Posterior cingulate gyrus (tissue), 11 donors: Measurements from ENCODE around the gene ASB2.

Source experiments
- DNase-seq, 10 donors: peaks; one replicate each; pipeline versions ENCODE4 v3.0.0 to v3.0.0-alpha.2; 2020 to 2021; ENCODE audit warnings: mixed read lengths in 3 of 10
- intact Hi-C: fragments of 100-400 bp; cut with DNase I; formaldehyde crosslinking; loops from one replicate; pipeline ENCODE4 v1.15.1; 2023

The ASB2 gene

GRCh38 chr14:93965287-93965821, 11.0 kb downstream of the ASB2 start:
- DNase-seq: peak in 1 of 10 donors; percentile 0
- intact Hi-C loops: no loop called here

DNA sequence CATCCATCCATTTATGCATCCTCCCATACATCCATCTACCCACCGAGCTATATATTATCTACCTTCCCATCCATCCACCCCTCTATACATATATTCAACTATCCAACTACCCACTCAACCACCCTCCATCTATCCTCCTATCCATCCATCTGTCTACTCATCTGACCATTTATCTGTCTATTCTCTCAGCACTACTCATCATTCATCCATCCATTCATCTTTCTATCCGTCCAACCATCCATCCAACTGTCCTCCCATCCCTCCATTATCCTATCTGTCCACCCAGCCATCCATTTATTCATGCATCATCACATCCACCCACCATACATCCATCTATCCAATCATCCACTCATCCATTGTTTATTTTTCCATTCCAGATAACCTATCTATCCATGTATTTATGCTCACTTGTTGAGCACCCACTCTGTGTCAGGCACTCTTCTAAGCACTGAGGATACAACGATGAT, 11.5 kb downstream of the ASB2 start:
- intact Hi-C loops: no loop called here
- DNase-seq: peak in 1 of 10 donors; percentile 3

DNA sequence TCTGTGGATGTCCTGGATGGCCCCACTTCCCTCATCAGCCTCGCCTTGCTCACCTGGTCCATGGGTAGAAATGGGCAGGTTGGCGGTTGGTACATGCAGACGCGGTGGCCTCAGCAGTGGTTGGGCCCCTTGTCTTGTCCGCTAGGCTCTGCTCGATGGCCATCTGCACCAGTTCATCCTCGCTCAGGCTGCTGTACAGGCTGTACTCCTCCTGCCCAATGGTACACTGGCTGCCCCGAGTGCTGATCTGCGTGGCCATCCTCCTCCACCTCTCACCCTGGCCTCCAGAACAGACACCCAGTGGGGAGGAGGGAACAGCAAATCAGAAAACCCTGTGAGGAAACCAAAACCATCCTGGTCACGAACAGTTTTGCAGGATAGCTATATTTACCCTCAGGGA, 12.1 kb downstream of the ASB2 start:
- DNase-seq: peak in 3 of 10 donors; percentile 35 to 57 (median 52)
- intact Hi-C loops: no loop called here

DNA sequence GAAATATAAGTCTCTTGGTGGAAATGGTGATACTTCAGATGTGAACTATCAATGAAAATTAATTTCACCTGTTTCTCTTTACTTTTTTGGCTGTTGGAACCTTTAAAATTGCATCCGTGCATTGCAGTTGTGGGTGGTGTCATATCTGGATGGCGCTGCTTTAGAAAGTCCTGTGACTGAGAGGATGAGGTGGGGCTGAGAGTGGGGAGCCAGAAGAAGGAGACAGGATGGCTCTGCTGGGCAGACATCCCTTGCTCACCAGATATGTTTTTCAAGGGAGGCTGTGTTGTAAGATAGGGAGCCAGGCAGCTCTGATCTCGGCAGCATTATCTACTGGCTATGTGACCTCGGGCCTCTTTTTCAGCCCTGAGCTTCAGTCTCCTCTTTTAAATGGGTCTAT, 12.7 kb downstream of the ASB2 start:
- intact Hi-C loops: no loop called here
- DNase-seq: peak in 1 of 10 donors; percentile 8

GRCh38 chr14:93962701-93963601, 13.4 kb downstream of the ASB2 start:
- peak in 3 of 10 donors; percentile 56 to 78 (median 64) for DNase-seq

DNA sequence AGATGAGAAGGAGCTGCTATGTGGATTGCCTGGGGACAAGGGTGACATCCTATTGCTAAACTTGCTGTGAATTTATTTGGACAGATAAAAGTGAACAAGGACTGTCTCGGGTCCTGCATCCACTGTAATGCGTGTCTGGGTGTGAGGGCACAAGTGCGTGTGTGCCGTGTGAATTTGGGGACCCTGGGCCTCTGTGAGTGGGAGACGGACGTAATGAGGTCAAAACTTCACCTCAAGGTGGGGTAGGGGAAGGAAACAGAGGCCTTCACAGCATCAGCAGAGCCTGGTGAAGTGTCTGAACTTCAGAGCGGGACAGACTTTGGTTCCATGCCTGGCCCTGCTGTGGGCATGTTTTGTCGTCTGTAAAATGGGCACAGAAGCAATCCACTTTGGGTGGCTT, 14.8 kb downstream of the ASB2 start:
- intact Hi-C loops: no loop called here
- peak in 2 of 10 donors; percentile 25 to 50 for DNase-seq

More at GRCh38 chr14:93962701-93963601, 13.4 kb downstream of the ASB2 start:
- intact Hi-C loops: no loop called here

DNA sequence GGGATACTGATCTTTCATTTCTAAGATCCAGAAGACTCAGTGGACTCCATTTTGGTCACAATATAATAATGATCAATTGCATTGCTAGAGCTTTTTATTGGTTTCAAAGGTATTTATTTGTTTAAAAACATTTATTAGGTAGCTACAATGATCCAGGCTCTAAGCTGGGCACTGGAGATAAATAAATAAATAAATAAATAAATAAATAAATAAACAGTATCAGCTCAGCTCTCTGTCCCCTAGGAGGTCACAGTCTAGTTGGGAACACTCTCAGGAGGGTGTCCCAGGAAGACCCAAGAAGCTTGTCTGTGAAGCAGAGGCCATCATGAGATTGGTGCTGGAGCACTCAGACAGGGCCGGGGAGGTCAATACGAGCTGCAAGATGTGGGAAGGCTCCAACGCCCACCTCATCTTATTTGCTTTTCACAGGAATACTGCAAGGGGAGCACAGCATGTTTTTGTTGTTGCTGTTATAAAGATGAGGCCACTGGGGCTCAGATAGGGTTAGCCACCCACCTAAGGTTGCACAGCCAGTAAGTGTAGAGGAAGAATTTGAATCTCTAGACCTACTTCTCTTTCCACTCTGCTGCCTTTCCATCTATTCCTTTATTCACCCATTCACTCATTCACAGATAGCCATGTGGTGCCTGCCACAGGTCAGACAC, 15.5 kb downstream of the ASB2 start:
- intact Hi-C loops: no loop called here
- DNase-seq: peak in 3 of 10 donors; percentile 17 to 38 (median 25)

DNA sequence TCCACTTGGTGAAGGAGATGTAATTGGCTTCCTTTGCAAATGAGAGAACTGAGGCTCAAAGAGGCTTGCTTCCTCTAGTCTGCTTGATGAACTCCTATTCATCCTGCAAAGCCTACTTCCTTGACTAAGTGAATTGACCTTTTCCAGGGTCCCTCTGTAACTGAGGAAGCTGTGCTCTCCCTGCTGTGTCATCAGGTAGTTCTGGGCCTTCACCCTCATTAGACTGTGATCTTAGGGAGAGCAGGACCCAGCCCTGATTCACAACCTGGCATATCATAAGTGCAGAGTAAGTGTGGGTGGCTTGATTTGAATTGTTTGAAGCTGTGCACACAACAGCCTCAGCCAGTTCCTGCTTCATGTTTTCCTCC, 16.3 kb downstream of the ASB2 start:
- intact Hi-C loops: no loop called here
- peak in 1 of 10 donors; percentile 21 for DNase-seq

DNA sequence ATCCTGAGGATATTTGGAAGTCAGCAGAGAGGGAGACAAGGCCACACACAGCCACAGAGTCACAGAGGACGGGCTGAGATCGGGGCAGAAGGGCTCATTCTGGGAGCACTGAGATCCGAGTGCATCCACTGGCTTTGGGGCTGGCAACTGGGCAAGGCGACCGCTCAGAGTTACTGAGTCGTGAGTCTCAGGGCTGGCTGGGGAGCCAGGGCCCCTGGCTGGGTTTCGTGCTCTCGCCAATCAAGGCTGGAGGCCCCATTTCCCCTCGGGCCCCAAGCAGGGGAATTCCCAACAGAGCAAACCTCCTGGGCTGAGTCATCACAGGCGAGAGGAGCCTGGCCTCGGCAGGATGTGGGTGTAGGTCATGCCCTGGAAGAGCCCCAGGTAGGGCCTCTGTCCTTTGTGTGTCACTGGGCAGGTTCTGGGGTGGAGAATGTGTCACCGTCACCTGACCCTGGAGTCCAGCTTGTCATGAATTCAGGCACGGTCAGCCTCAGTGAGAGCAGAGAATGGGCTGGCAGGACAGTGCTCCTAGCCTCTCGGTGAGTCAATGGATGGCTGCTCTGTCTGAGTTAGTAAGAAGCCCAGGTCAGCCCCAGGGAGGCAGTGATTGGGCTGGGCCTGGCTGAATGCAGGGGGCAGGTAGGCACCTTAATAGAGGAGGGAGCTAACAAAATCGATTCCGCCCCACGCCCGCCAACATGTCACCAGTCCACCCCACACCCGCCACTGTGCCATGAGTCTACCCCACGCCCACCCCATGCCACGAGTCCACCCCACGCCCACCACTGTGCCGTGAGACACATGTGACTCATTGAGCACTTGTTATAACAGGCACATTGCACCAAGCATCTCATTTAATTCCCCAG, 16.9 kb downstream of the ASB2 start:
- intact Hi-C loops: no loop called here
- peak in 3 of 10 donors; percentile 58 to 85 (median 79) for DNase-seq

- intact Hi-C loops: no loop called here
These were observed 17.7 kb downstream of the ASB2 start for GRCh38 chr14:93958567-93959238.

DNA sequence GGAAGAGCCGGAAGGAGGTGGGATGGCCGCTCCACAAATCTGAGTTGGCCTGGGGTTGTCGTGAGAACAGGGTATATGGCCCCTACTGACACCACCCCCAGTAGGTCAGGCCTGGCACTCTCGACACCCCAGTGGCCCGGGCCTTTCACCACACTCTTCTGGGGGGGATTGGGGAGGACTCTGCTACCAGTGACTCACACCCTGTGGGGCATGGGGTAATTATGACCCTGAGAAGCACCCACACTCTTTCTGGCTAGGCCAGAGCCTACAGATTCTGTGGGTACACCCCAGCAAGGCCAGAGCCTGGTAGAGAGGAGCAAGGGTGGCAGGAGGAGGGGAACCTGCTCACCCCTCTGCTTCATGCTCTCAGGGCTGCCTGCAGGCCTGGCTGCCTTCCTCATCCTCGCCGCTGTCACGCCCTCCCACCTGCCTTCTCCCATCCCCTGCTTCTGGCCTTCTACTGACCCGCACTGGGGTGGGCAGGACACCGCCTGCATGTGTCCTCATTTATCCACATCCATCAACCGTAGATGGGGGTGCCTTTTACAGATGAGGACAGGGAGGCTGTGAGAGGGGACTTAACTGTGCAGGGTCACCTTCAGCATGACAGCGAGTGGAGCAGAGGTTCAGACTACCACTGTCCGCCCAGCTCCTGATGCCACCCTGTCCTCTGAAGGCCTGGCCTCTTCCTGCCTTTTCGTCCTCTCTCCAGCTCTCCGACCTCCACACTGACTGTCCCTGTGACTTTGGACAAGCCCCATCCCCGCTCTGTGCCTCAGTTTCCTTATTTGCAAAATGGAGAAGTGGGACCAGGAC, 18.4 kb downstream of the ASB2 start:
- DNase-seq: peak in 3 of 10 donors; percentile 18 to 65 (median 18)
- intact Hi-C loops: no loop called here

More at GRCh38 chr14:93958567-93959238, 17.7 kb downstream of the ASB2 start:
- DNase-seq: peak in 3 of 10 donors; percentile 24 to 52 (median 52)

- intact Hi-C loops: no loop called here
- peak in 3 of 10 donors; percentile 17 to 43 (median 40) for DNase-seq
These were observed 19.0 kb downstream of the ASB2 start for GRCh38 chr14:93957333-93957710.

DNA sequence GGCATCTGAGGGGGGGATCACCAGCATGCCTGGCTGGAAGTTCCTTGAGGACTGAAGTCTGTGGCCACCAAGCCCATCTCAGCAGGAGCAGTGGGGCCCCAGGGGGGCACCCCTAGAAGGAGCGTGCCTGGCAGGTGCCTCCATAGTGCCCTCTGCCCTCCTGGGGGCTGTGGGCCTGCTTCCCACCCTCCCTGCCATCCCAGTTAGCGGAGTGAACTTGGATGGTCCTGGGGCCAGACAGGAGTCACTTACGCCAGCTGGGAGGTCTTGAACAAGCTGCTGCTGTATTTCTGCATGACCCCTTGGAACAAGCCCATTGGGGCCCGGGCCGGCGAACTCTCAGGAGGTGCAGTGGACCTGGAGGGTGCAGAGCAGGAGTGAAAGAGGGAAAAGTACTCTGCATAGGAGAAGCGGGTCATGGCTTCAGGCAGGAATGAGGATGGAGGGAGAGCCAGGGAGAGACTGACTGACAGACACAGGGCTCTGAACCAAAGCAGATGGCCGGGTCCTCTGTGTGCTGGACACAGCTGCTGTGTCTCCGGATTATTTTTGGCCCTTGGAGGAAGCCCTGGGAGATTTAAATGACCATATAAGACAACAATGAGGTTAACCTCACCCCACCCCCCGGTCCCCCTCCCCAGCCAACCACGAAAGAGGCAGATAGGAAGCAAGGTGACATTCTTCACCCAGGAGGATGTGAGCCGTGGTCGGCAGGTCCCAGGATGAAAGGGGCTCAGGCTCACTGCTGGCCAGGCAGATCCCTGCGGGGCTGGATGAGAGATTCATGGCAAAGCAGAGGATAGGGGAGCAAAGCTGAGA, 19.6 kb downstream of the ASB2 start:
- intact Hi-C loops: no loop called here
- DNase-seq: peak in 3 of 10 donors; percentile 60 to 69 (median 62)

DNA sequence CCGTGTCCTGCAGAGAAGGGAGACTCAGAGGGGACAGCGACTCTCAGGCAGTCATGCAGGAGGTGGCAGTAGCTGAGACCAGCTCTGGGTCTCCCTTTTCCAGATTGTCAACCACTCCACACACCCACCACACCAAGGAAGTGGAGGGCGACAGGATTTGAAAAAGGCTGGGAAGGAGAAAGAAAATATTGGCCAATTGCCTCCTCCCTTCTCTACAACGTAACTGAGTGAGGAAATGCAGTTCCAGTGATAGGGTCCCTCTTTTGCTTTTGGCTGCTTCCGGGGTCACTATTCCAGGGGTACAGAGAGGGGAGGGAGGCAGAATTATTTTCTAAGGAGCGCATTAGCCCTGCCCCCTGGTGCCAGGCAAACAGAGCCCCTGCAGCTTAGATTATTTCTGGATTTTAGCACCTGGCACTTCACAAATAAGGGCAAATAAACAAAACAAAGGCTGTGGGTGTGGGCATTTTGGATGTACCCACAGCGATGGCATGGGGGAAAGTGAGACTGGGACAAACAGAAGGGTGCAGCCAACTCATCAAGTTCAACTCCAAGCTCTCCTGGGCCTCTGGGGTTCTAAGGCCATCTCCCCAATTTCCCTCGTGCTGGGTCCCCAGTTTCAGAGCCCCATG, 20.4 kb downstream of the ASB2 start:
- intact Hi-C loops: no loop called here
- DNase-seq: peak in 2 of 10 donors; percentile 4 to 24

DNA sequence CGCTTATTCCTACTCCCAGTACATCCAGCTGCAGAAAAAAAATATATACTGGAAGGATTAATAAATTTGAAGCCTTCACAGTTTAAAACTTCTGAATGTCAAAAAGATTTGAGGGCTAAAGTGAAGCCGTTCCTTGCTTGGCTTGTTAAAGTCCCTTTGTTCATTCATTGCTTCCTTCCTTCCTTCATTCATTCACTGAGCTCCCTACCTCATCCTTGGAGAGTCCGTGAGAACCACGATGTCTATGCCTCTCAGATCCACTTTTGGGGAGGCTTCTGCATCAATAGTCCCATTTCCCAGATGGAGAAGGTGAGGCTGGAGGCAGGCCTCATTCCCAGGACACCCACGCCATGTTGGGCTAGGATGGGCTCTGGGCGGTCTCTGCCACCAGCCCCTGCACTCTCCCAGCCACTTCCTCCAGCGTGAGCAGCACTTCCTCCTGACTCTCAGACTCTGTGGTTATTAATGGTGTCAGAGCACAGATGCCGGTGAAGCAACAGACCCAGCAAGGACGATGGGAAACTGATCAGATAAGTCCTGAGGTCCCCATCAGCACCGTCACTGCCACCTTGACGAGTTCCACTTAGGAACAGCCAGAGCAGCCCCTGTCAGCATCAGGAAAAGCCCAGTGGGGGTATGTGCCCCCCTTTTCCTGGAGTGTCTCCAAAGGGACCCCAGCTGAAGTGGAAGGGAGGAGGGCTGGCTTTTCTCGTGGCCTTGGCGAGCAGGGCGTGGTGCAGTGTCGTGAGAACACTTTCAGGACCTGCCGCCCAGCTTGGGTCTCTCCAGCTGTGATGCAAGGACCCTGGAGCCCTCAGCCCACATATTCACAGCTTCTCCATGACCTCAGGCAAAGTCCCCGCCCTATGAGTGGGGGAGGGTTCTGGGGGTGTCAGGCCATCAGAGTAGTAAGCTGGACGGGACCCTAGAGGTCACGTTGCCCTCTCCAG, 21.2 kb downstream of the ASB2 start:
- peak in 3 of 10 donors; percentile 58 to 80 (median 62) for DNase-seq
- intact Hi-C loops: no loop called here

GRCh38 chr14:93954516-93954830, 21.9 kb downstream of the ASB2 start:
- peak in 3 of 10 donors; percentile 25 to 72 (median 66) for DNase-seq
- intact Hi-C loops: no loop called here
